Measurements from ENCODE around the gene LRRC56. TPM values are rescaled to one million over a fixed set of nuclear protein-coding genes. Genes with fewer than 3 reads are reported as not detected.

Gene LRRC56
- total RNA-seq, 4 donors from 2014 or later: 2.3 to 8.4 (median 3.1) TPM

DNA sequence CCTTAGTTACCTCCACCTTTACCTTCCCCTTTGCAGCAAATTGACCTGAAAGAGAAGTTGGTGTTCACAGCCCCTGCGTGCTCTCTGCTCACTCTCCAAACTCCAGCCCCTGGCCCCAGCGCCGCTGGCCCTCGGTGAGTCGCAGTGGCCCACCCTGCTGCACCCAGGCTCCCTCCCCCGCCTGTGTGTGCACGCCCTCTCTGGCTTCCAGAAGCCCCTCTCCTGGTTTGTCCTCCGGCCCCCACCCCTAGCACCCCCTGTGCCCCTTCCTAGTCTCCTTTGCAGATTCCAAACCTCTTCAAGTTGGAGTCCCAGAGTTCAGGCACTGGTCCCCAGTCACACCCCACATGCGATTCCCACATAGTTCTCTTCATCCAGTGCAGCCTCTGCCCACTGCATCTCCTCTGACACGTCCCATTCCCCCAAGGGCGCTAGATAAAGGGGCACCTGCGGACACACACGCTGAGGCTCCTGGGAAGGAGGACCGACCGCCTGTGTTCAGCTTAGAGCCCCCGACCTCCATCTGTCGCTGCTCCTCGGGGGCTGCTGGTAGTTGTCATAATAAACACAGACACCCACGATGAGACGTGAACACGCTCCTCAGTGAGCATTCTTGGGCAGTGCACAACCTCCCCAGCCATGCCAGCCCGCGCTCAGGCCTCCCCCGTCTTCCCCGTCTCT, 37.4 kb downstream of the LRRC56 start:
- TF ChIP-seq POLR2AphosphoS5 (IDR thresholded peaks at IDR 0.05) (no peak), POLR2A (IDR thresholded peaks at IDR 0.05) (no peak), EP300 (IDR thresholded peaks at IDR 0.05; ENCODE audit: low read depth) (no peak), CTCF (IDR thresholded peaks at IDR 0.05) (no peak)
- peaks cover 33 to 43% (median 39%) of the 10 kb centered on the region in 4 donors for H3K4me1 ChIP-seq
- no peak for DNase-seq
- H3K9me3 ChIP-seq: no peaks in the 10 kb centered on the region
- H3K27me3 ChIP-seq: peaks cover 12% of the 10 kb centered on the region
- peak overlapping the region in 3 of 4 donors; percentile 57 to 80 (median 66) for H3K27ac ChIP-seq
- no peaks in the 10 kb centered on the region for H3K36me3 ChIP-seq
- intact Hi-C loops (cut with DNase I; ENCODE audit: low total_unique reads): no loop called here
- in situ Hi-C loops (cut with MboI; ENCODE audit: low pct_ligation_motif_present in 1 of 4, low pct_unique_long_range_greater_than_20kb in 1 of 4, low sequenced_read_pairs in 3 of 4): no loop called here
- peak overlapping the region; percentile 39 to 69 (median 64) for H3K4me3 ChIP-seq
- 30% methylated on average over 25 of the region's 25 CpGs; no CpG with 5 or more reads in 1 of the 2 donors for WGBS, 2 donors (ENCODE audit: low coverage in 1 of 2)

DNA sequence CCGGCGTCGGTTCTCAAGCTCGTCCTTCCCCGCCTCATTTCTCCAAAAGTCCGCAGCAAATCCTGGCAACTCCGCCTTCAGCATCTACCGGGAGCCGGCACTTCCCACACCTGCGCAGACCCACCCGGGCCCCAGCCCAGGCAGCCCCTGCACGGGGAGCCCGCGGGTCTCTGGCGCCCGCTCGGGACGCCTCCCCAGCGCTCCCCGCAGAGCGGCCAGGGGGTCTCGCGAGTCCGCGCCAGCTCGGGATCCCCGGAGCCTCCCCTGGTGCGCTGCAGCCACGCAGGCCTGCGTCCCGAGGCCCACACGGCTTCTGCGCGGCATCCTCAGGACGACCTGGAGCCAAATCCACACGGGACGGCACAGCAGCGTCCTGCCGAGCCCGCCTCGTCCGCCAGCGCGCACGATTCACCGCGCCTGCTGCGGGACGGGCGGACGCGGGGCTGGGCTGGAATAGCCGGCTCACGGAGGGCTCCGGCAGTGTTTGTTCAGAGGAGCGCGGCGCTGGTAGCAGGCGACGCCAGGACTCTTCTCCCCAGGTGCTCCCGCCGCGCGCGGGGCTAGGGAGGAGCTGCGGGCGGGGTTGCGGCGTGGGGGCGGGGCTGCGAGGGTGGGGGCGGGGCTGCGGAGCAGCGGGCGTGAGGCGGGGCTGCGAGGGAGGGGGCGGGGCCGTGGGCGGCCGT, 38.1 kb downstream of the LRRC56 start:
- H3K36me3 ChIP-seq: no peaks in the 10 kb centered on the region
- peaks cover 34 to 46% (median 40%) of the 10 kb centered on the region in 4 donors for H3K4me1 ChIP-seq
- peaks cover 12% of the 10 kb centered on the region for H3K27me3 ChIP-seq
- H3K4me3 ChIP-seq: peak overlapping the region; percentile 39 to 69 (median 64)
- intact Hi-C loops (cut with DNase I; ENCODE audit: low total_unique reads) (no loop called here), in situ Hi-C loops (cut with MboI; ENCODE audit: low pct_ligation_motif_present in 1 of 4, low pct_unique_long_range_greater_than_20kb in 1 of 4, low sequenced_read_pairs in 3 of 4) (no loop called here)
- H3K27ac ChIP-seq: peak overlapping the region; percentile 57 to 81 (median 73)
- H3K9me3 ChIP-seq: no peaks in the 10 kb centered on the region
- no peak for DNase-seq
- 2% methylated on average over 57 of the region's 81 CpGs; no CpG with 5 or more reads in 1 of the 2 donors for WGBS, 2 donors (ENCODE audit: low coverage in 1 of 2)
- no peak for TF ChIP-seq CTCF (IDR thresholded peaks at IDR 0.05)
- peak; percentile 8 for TF ChIP-seq POLR2A (IDR thresholded peaks at IDR 0.05)
- peak; percentile 25 to 60 (median 58) for TF ChIP-seq POLR2AphosphoS5 (IDR thresholded peaks at IDR 0.05)

DNA sequence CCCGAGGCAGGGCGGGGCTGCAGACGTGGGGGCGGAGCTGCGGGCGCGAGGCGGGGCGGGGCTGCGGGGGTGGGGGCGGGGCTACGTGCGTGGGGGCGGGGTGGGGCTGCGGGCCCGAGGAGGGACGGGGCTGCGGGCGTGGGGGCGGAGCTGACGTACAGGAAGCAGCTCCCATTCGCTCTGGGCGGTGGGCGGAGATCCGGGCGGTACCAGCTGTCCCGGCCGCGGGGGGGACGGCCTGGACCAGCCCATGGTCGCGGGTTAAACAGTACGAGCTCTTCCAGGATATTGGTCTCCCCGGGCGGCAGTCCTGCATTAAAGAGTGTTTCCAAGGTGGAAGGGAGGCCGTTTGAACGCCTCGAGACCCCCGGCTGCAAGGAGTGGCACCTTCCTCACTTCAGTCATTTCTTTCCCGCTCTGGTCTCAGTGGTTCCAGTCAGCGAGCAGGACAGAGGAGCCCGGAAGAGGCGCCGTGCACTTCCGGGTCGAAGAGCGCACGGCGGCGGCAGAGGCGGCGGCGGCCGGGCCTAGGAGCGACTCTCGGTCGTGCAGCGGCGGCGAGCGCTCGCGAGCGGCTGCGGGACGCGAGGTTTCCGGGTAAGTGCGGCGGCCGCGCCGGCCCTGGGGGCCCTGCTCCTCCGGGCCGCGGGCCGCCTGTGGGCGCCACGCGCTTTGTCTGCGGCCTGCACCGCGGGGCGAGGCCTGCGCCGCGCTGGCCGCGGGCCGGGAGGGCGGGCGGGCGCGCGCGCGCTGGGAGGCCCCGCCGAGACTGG, 38.9 kb downstream of the LRRC56 start, which contains the start of gene PHRF1:
Gene PHRF1, plus strand, starts transcription at position 475 of the 773 bp plus-strand sequence. CDS start 5,043 bp downstream, outside the sequence.
- 0% methylated on average over 42 of the region's 99 CpGs; no CpG with 5 or more reads in 1 of the 2 donors for WGBS, 2 donors (ENCODE audit: low coverage in 1 of 2)
- intact Hi-C loops (cut with DNase I; ENCODE audit: low total_unique reads): no loop called here

More for the DNA sequence above, 38.9 kb downstream of the LRRC56 start, which contains the start of gene PHRF1:
- Histone ChIP-seq H3K9me3 (no peaks in the 10 kb centered on the region), H3K4me1 (peaks cover 34 to 46% (median 40%) of the 10 kb centered on the region in 4 donors), H3K27me3 (peaks cover 12% of the 10 kb centered on the region), H3K4me3 (peak within 1 kb of the TSS; percentile 66 to 100 (median 86)), H3K36me3 (no peaks in the 10 kb centered on the region), H3K27ac (peak within 1 kb of the TSS; percentile 80 to 92 (median 90))
- TF ChIP-seq POLR2A (IDR thresholded peaks at IDR 0.05): peak; percentile 65
- peak in 2 of 5 experiments; percentile 23 to 24 for TF ChIP-seq CTCF (IDR thresholded peaks at IDR 0.05)
- peak; percentile 73 to 88 (median 83) for TF ChIP-seq POLR2AphosphoS5 (IDR thresholded peaks at IDR 0.05)
- no peak for TF ChIP-seq EP300 (IDR thresholded peaks at IDR 0.05; ENCODE audit: low read depth)
- in situ Hi-C loops (cut with MboI; ENCODE audit: low pct_ligation_motif_present in 1 of 4, low pct_unique_long_range_greater_than_20kb in 1 of 4, low sequenced_read_pairs in 3 of 4): no loop called here
- peak; percentile 97 for DNase-seq

Measured in transverse colon (tissue), 4 donors.